ENCODE measurements around the gene ATP6V1G1.

DNA sequence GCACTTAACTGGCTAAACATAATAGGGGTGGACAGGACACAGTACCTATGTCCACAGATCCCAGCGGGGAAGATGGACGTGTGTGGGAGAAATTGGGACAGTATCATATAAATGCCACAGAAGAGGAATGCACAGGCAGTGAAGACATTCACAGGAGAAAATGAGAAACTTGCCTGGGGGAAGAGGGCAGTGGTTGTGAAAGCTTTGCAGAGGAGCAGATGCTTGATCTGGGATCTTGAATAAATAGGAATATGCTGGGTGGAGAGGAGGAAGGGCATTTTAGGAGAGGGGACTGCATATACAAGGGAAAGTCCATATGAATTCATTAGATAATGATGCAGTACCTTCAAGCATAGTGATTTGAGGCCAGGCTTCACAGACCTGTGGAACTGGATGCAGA is 37.1 kb downstream of the ATP6V1G1 start:
- TF ChIP-seq GATA2 (IDR thresholded peaks at IDR 0.05; ENCODE audit: low read depth, low read length): no peak
- TF ChIP-seq GATA3 (IDR thresholded peaks at IDR 0.05; ENCODE audit: low read depth, low read length): no peak

Data from SH-SY5Y (cell line).